HepG2 (cell line): ENCODE results near the gene MICA. TPM values are rescaled to one million over a fixed set of nuclear protein-coding genes. Genes with fewer than 3 reads are reported as not detected.

Source experiments
- ELF1 ChIP-seq: sonication (generic); formaldehyde crosslinking; IDR thresholded peaks from 2 replicates; pipeline ENCODE4 v1.4.0; 2020; ENCODE audit warnings: missing genetic modification reagents
- ETV5 ChIP-seq: IDR thresholded peaks from 2 replicates; pipeline ENCODE4 v1.6.1; 2018; ENCODE audit warnings: missing biosample characterization, missing genetic modification reagents, inconsistent platforms, borderline replicate concordance
- GTF3A ChIP-seq: sonication (generic); formaldehyde crosslinking; conservative IDR thresholded peaks from 2 replicates; pipeline ENCODE4 v1.4.0; 2020; ENCODE audit warnings: mild to moderate bottlenecking, missing genetic modification reagents
- KAT2B ChIP-seq: fragments of 150-350 bp; IDR thresholded peaks from 2 replicates; pipeline ENCODE4 v1.6.1; 2014; ENCODE audit warnings: low read depth, low read length, borderline replicate concordance
- KDM3A ChIP-seq: IDR thresholded peaks from 2 replicates; pipeline ENCODE4 v1.6.1; 2018; ENCODE audit warnings: low read depth, missing compliant biosample characterization
- LCORL ChIP-seq, 2 experiments: fragments of 450-650 bp in 1 of 2; sonication (generic) in 1 of 2; formaldehyde crosslinking in 1 of 2; IDR thresholded peaks; 2 replicates each; pipeline versions ENCODE4 v1.5.0 to v1.6.1; 2017 to 2020; ENCODE audit warnings: antibody characterized with exemption in 1 of 2, missing genetic modification reagents in 1 of 2
- MATR3 ChIP-seq: sonication (generic); formaldehyde crosslinking; IDR thresholded peaks from 2 replicates; pipeline ENCODE4 v1.4.0; 2020; ENCODE audit warnings: missing genetic modification reagents
- NFE2L1 ChIP-seq: sonication (generic); formaldehyde crosslinking; IDR thresholded peaks from 2 replicates; pipeline ENCODE4 v1.4.0; 2020; ENCODE audit warnings: missing genetic modification reagents, mild to moderate bottlenecking, borderline replicate concordance
- NRL ChIP-seq: sonication (generic); formaldehyde crosslinking; IDR thresholded peaks from 2 replicates; pipeline ENCODE4 v1.5.0; 2020; ENCODE audit warnings: missing genetic modification reagents, mild to moderate bottlenecking, moderate library complexity, borderline replicate concordance
- PAF1 ChIP-seq: IDR thresholded peaks from 2 replicates; pipeline ENCODE4 v1.6.1; 2016; ENCODE audit warnings: missing genetic modification reagents, missing compliant biosample characterization
- PAXIP1 ChIP-seq: sonication (generic); formaldehyde crosslinking; conservative IDR thresholded peaks from 2 replicates; pipeline ENCODE4 v1.4.0; 2020; ENCODE audit warnings: mild to moderate bottlenecking, missing genetic modification reagents, moderate library complexity
- TAF15 ChIP-seq: fragments of 200-400 bp; formaldehyde crosslinking; IDR thresholded peaks from one replicate; pipeline ENCODE4 v1.6.1; 2018; ENCODE audit warnings: mild to moderate bottlenecking, low read depth, low read length; ENCODE audit not compliant: poor library complexity, severe bottlenecking
- YEATS4 ChIP-seq: sonication (generic); formaldehyde crosslinking; IDR thresholded peaks from 2 replicates; pipeline ENCODE4 v1.4.0; 2020; ENCODE audit warnings: missing genetic modification reagents, borderline replicate concordance
- ZBTB14 ChIP-seq: sonication (generic); formaldehyde crosslinking; IDR thresholded peaks from 2 replicates; pipeline ENCODE4 v1.4.0; 2020; ENCODE audit warnings: missing genetic modification reagents
- ZMYM4 ChIP-seq: sonication (generic); formaldehyde crosslinking; IDR thresholded peaks from 2 replicates; pipeline ENCODE4 v1.8.1; 2023; ENCODE audit warnings: mild to moderate bottlenecking, missing genetic modification reagents
- ZNF10 ChIP-seq: sonication (generic); formaldehyde crosslinking; IDR thresholded peaks from 2 replicates; pipeline ENCODE4 v1.4.0; 2020; ENCODE audit warnings: mild to moderate bottlenecking, low read depth, missing genetic modification reagents, borderline replicate concordance
- ZNF138 ChIP-seq: sonication (generic); formaldehyde crosslinking; IDR thresholded peaks from 2 replicates; pipeline ENCODE4 v1.5.0; 2020; ENCODE audit warnings: mild to moderate bottlenecking, low read depth, missing genetic modification reagents
- ZNF530 ChIP-seq: sonication (generic); formaldehyde crosslinking; IDR thresholded peaks from 2 replicates; pipeline ENCODE4 v1.5.0; 2020; ENCODE audit warnings: low read depth, mild to moderate bottlenecking, missing genetic modification reagents
- ZNF543 ChIP-seq: sonication (generic); formaldehyde crosslinking; IDR thresholded peaks from 2 replicates; pipeline ENCODE4 v1.4.0; 2020; ENCODE audit warnings: mild to moderate bottlenecking, missing genetic modification reagents
- ZNF724P ChIP-seq: sonication (generic); formaldehyde crosslinking; IDR thresholded peaks from 2 replicates; pipeline ENCODE4 v1.8.0; 2022; ENCODE audit warnings: missing genetic modification reagents, borderline replicate concordance
- polyA plus RNA-seq, 8 experiments: library from polyadenylated mRNA; depleted of rRNA in 3 of 8; stranded (reverse) in 7 of 8; unstranded in 1 of 8; fragments of >200 nt; fragmentation: Illumina TruSeq in 4 of 8; extraction: Trizol in 4 of 8; gene quantifications; 2 replicates each; pipeline versions ENCODE4 v1.2.1 to v1.2.3, GENCODE V29; 2011 to 2016; ENCODE audit warnings: low read depth in 4 of 8, missing spikeins in 1 of 8, mixed read lengths in 1 of 8; ENCODE audit not compliant: insufficient read depth in 1 of 8
- total RNA-seq, 5 experiments: library from RNA; depleted of rRNA; stranded (reverse); fragments of >200 nt; fragmentation: Illumina TruSeq; extraction: Trizol; gene quantifications; 2 replicates each; pipeline ENCODE4 v1.2.3, GENCODE V29; 2016; ENCODE audit warnings: low read depth in 1 of 5
- TF ChIP-seq, protein P1 (sequence below): sonication (generic); formaldehyde crosslinking; IDR thresholded peaks from 2 replicates; pipeline ENCODE4 v1.5.0; 2020; ENCODE audit warnings: mild to moderate bottlenecking, missing genetic modification reagents
- TF ChIP-seq, protein P2 (sequence below): sonication (generic); formaldehyde crosslinking; conservative IDR thresholded peaks from 2 replicates; pipeline ENCODE4 v1.5.0; 2020; ENCODE audit warnings: missing genetic modification reagents

Gene MICA
- total and polyA plus RNA-seq, 2 of the 13 experiments (the other 11 are each of a cell fraction or from before 2014, with no cell fraction given), result 21.6 to 38.1 TPM

GRCh38 chr6:31403283-31404060 is at the start of gene MICA (continued):
- no peak for TF ChIP-seq MATR3 (CRISPR knock-in tag)
- no peak for TF ChIP-seq ZNF10
- no peak for TF ChIP-seq LCORL (IDR thresholded peaks at IDR 0.05)
- TF ChIP-seq LCORL (CRISPR knock-in tag; IDR thresholded peaks at IDR 0.05), result peak; percentile 63
- TF ChIP-seq, protein P1, sequence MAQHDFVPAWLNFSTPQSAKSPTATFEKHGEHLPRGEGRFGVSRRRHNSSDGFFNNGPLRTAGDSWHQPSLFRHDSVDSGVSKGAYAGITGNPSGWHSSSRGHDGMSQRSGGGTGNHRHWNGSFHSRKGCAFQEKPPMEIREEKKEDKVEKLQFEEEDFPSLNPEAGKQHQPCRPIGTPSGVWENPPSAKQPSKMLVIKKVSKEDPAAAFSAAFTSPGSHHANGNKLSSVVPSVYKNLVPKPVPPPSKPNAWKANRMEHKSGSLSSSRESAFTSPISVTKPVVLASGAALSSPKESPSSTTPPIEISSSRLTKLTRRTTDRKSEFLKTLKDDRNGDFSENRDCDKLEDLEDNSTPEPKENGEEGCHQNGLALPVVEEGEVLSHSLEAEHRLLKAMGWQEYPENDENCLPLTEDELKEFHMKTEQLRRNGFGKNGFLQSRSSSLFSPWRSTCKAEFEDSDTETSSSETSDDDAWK, result no peak
- TF ChIP-seq PAF1 (CRISPR knock-in tag), result no peak
- TF ChIP-seq GTF3A (CRISPR knock-in tag), result no peak
- TF ChIP-seq KDM3A (CRISPR knock-in tag), result peak; percentile 83; the same call in 1 of the 2 replicates
- peak; percentile 75; the same call in 1 of the 2 replicates for TF ChIP-seq ZNF724P (CRISPR knock-in tag)
- TF ChIP-seq NFE2L1 (CRISPR knock-in tag), result no peak
- peak; percentile 72; the same call in 1 of the 2 replicates for TF ChIP-seq NRL (CRISPR knock-in tag)
- peak; percentile 57; the same call in 1 of the 2 replicates for TF ChIP-seq YEATS4 (CRISPR knock-in tag)
- no peak for TF ChIP-seq ETV5 (CRISPR knock-in tag)
- TF ChIP-seq ZBTB14, result no peak; the same call in 1 of the 2 replicates
- TF ChIP-seq ELF1 (CRISPR knock-in tag), result peak; percentile 60
- TF ChIP-seq ZNF543 (CRISPR knock-in tag), result peak; percentile 45; the same call in 1 of the 2 replicates
- TF ChIP-seq, protein P2, sequence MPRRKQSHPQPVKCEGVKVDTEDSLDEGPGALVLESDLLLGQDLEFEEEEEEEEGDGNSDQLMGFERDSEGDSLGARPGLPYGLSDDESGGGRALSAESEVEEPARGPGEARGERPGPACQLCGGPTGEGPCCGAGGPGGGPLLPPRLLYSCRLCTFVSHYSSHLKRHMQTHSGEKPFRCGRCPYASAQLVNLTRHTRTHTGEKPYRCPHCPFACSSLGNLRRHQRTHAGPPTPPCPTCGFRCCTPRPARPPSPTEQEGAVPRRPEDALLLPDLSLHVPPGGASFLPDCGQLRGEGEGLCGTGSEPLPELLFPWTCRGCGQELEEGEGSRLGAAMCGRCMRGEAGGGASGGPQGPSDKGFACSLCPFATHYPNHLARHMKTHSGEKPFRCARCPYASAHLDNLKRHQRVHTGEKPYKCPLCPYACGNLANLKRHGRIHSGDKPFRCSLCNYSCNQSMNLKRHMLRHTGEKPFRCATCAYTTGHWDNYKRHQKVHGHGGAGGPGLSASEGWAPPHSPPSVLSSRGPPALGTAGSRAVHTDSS (CRISPR knock-in tag), result no peak
- no peak for TF ChIP-seq KAT2B
- TF ChIP-seq ZNF138 (CRISPR knock-in tag), result peak; percentile 89
- peak; percentile 28; the same call in 1 of the 2 replicates for TF ChIP-seq PAXIP1 (CRISPR knock-in tag)
- peak; percentile 89 for TF ChIP-seq ZMYM4
- no peak for TF ChIP-seq ZNF530
- no peak for TF ChIP-seq TAF15
